ENCODE results near the gene TRPV2. TPM values are rescaled to one million over a fixed set of nuclear protein-coding genes. Genes with fewer than 3 reads are reported as not detected.

Gene TRPV2
- total and polyA plus RNA-seq, 9 of the 15 experiments (the other 6 are each of a cell fraction or from before 2014, with no cell fraction given) = 10.0 to 97.5 (median 30.3) TPM

GRCh38 chr17:16419929-16420271, 4.5 kb downstream of the TRPV2 start (continued):
- TF ChIP-seq SMARCB1 (IDR thresholded peaks at IDR 0.05; ENCODE audit: insufficient read length, low read depth) = no peak
- no peak for TF ChIP-seq REST (IDR thresholded peaks at IDR 0.05; ENCODE audit: borderline replicate concordance)
- no peak for TF ChIP-seq REST (CRISPR knock-in tag; IDR thresholded peaks at IDR 0.05; ENCODE audit: low read depth)
- TF ChIP-seq PTTG1 (tag; IDR thresholded peaks at IDR 0.05; ENCODE audit: low read depth) = no peak
- TF ChIP-seq ZNF311 (CRISPR knock-in tag; IDR thresholded peaks at IDR 0.05) = no peak
- no peak for TF ChIP-seq NCOA4 (IDR thresholded peaks at IDR 0.05; ENCODE audit: partially characterized antibody)
- no peak for TF ChIP-seq HOXB6 (CRISPR knock-in tag; IDR thresholded peaks at IDR 0.05; ENCODE audit: borderline replicate concordance)
- no peak for TF ChIP-seq RBM15 (IDR thresholded peaks at IDR 0.05; ENCODE audit: insufficient read depth, low read length)
- peak; percentile 94 for TF ChIP-seq ZBTB1 (CRISPR knock-in tag; IDR thresholded peaks at IDR 0.05; ENCODE audit: borderline replicate concordance, low read depth)
- no peak; the same call in 1 of the 2 replicates for TF ChIP-seq ESRRA (IDR thresholded peaks at IDR 0.05; ENCODE audit: borderline replicate concordance, low read depth)
- peak; percentile 77 for TF ChIP-seq FOSL1 (tag; conservative IDR thresholded peaks at IDR 0.05)
- 0 out of 2 replicates have a peak, but pooled peaks have one; percentile 41 for TF ChIP-seq SMARCC2 (IDR thresholded peaks at IDR 0.05; ENCODE audit: low read depth)
- TF ChIP-seq HMGN3 (IDR thresholded peaks at IDR 0.05; ENCODE audit: borderline replicate concordance, extremely low read depth, insufficient read length, low read depth, low read length) = no peak
- TF ChIP-seq ARID1B (IDR thresholded peaks at IDR 0.05) = peak; percentile 64
- peak; percentile 38; the same call in 1 of the 2 replicates for TF ChIP-seq ATF3 (IDR thresholded peaks at IDR 0.05)
- TF ChIP-seq ATF3 (CRISPR knock-in tag; conservative IDR thresholded peaks at IDR 0.05) = no peak
- TF ChIP-seq ETV5 (CRISPR knock-in tag; IDR thresholded peaks at IDR 0.05; ENCODE audit: low read depth) = peak; percentile 57; the same call in 1 of the 2 replicates
- no peak for TF ChIP-seq ZNF384 (IDR thresholded peaks at IDR 0.05; ENCODE audit: low read depth, low read length)
- TF ChIP-seq THRB (CRISPR knock-in tag; conservative IDR thresholded peaks at IDR 0.05) = no peak
